H54 (cell line): ENCODE results near the gene PGBD5.

Experiments used
- DNase-seq: peaks from one replicate; pipeline ENCODE4 v3.0.0; 2011; ENCODE audit warnings: low spot score, mixed read lengths; ENCODE audit not compliant: insufficient read length
- FAIRE-seq: peaks from 3 replicates; lab custom pipeline; 2011; peaks lifted over from hg19 to GRCh38; lab: Jason Lieb, UNC
- POLR2A ChIP-seq: IDR thresholded peaks from 2 replicates; pipeline ENCODE4 v1.6.1; 2011; ENCODE audit warnings: low read depth, mild to moderate bottlenecking, low read length

The PGBD5 gene

GRCh38 chr1:230320804-230321203, 105.3 kb downstream of the PGBD5 start:
- TF ChIP-seq POLR2A, result no peak
- DNase-seq (no peak), FAIRE-seq (no peak)

GRCh38 chr1:230319014-230319747, 107.0 kb downstream of the PGBD5 start:
- no peak for TF ChIP-seq POLR2A
- DNase-seq (no peak), FAIRE-seq (no peak)

- FAIRE-seq (no peak), DNase-seq (no peak)
- no peak for TF ChIP-seq POLR2A
Measured at GRCh38 chr1:230317823-230318819, 108.0 kb downstream of the PGBD5 start.

GRCh38 chr1:230316864-230317745, 109.0 kb downstream of the PGBD5 start:
- TF ChIP-seq POLR2A, result no peak
- DNase-seq (no peak), FAIRE-seq (no peak)

GRCh38 chr1:230315099-230315498, 111.0 kb downstream of the PGBD5 start:
- DNase-seq (no peak), FAIRE-seq (no peak)
- no peak for TF ChIP-seq POLR2A

- DNase-seq, result no peak
- FAIRE-seq, result no peak
- TF ChIP-seq POLR2A, result no peak
Measured at GRCh38 chr1:230314142-230314470, 112.0 kb downstream of the PGBD5 start.

- no peak for DNase-seq
- TF ChIP-seq POLR2A, result no peak
- FAIRE-seq, result no peak
Measured at GRCh38 chr1:230313453-230314141, 112.5 kb downstream of the PGBD5 start.

GRCh38 chr1:230312676-230313075, 113.5 kb downstream of the PGBD5 start:
- DNase-seq (no peak), FAIRE-seq (no peak)
- TF ChIP-seq POLR2A, result no peak

GRCh38 chr1:230310381-230311163, 115.6 kb downstream of the PGBD5 start:
- DNase-seq, result peak; percentile 74

GRCh38 chr1:230309646-230310177, 116.4 kb downstream of the PGBD5 start:
- TF ChIP-seq POLR2A, result no peak
- FAIRE-seq (no peak), DNase-seq (no peak)

More at GRCh38 chr1:230310381-230311163, 115.6 kb downstream of the PGBD5 start:
- no peak for TF ChIP-seq POLR2A
- FAIRE-seq, result no peak

- no peak for TF ChIP-seq POLR2A
- DNase-seq, result no peak
- no peak for FAIRE-seq
Measured at GRCh38 chr1:230308821-230309220, 117.3 kb downstream of the PGBD5 start.

GRCh38 chr1:230308039-230308438, 118.1 kb downstream of the PGBD5 start:
- no peak for TF ChIP-seq POLR2A
- FAIRE-seq, result no peak

More at GRCh38 chr1:230308039-230308438, 118.1 kb downstream of the PGBD5 start:
- peak; percentile 89 for DNase-seq
